8988T (cell line): ENCODE results near the gene TMEM158.

ENCODE experiments used
- DNase-seq: peaks from one replicate; pipeline ENCODE4 v3.0.0; 2011

The TMEM158 gene

GRCh38 chr3:45226206-45226915, at the start of gene TMEM158:
Gene TMEM158, minus strand, starts transcription at chr3:45226287. Its CDS starts 260 bp downstream, at chr3:45226027.
- peak; percentile 98 for DNase-seq

GRCh38 chr3:45275006-45275704, 49.1 kb upstream of the TMEM158 start:
- DNase-seq = no peak

- no peak for DNase-seq
These were observed 47.8 kb upstream of the TMEM158 start for GRCh38 chr3:45273681-45274515.

- no peak for DNase-seq
These were observed 46.9 kb upstream of the TMEM158 start for GRCh38 chr3:45272828-45273470.

- no peak for DNase-seq
These were observed 46.1 kb upstream of the TMEM158 start for GRCh38 chr3:45272032-45272810.

GRCh38 chr3:45269952-45270351, 43.9 kb upstream of the TMEM158 start:
- DNase-seq = no peak

GRCh38 chr3:45267097-45267496, 41.0 kb upstream of the TMEM158 start:
- no peak for DNase-seq

GRCh38 chr3:45261333-45262110, 35.4 kb upstream of the TMEM158 start:
- DNase-seq = no peak

- no peak for DNase-seq
These were observed 33.0 kb upstream of the TMEM158 start for GRCh38 chr3:45259133-45259532.

- DNase-seq = no peak
These were observed 32.2 kb upstream of the TMEM158 start for GRCh38 chr3:45258317-45258716.

- no peak for DNase-seq
These were observed 27.2 kb upstream of the TMEM158 start for GRCh38 chr3:45253316-45253715.

- DNase-seq = no peak
These were observed 26.7 kb upstream of the TMEM158 start for GRCh38 chr3:45252826-45253225.

GRCh38 chr3:45249391-45249790, 23.3 kb upstream of the TMEM158 start:
- no peak for DNase-seq

- no peak for DNase-seq
These were observed 20.2 kb upstream of the TMEM158 start for GRCh38 chr3:45246241-45246640.

GRCh38 chr3:45244356-45244755, 18.3 kb upstream of the TMEM158 start:
- no peak for DNase-seq

- no peak for DNase-seq
These were observed 15.1 kb upstream of the TMEM158 start for GRCh38 chr3:45241206-45241605.

GRCh38 chr3:45240292-45240691, 14.2 kb upstream of the TMEM158 start:
- DNase-seq = no peak

- no peak for DNase-seq
These were observed 13.2 kb upstream of the TMEM158 start for GRCh38 chr3:45239254-45239653.

- no peak for DNase-seq
These were observed 10.9 kb upstream of the TMEM158 start for GRCh38 chr3:45236964-45237363.

GRCh38 chr3:45235409-45235808, 9.3 kb upstream of the TMEM158 start:
- no peak for DNase-seq

- no peak for DNase-seq
These were observed 8.2 kb upstream of the TMEM158 start for GRCh38 chr3:45234250-45234649.
